HG03039 (cell line): ENCODE measurements around the gene PEPD.

ENCODE experiments used
- ATAC-seq: cut with Tn5 transposase; IDR thresholded peaks from one replicate; pipeline ENCODE4 v1.9.1; 2021; ENCODE audit warnings: mild to moderate bottlenecking, moderate library complexity; ENCODE audit not compliant: unreplicated experiment

Gene PEPD

GRCh38 chr19:33461256-33462111 is 60.1 kb downstream of the PEPD start:
- no peak for ATAC-seq

GRCh38 chr19:33460221-33460908 is 61.2 kb downstream of the PEPD start:
- ATAC-seq = no peak

GRCh38 chr19:33459222-33460090 is 62.1 kb downstream of the PEPD start:
- ATAC-seq = no peak

- no peak for ATAC-seq
Observed at GRCh38 chr19:33458807-33459206, 62.8 kb downstream of the PEPD start.

GRCh38 chr19:33458171-33458633 is 63.4 kb downstream of the PEPD start:
- ATAC-seq = no peak

- ATAC-seq = no peak
Observed at GRCh38 chr19:33456845-33457220, 64.8 kb downstream of the PEPD start.

- no peak for ATAC-seq
Observed at GRCh38 chr19:33456076-33456844, 65.3 kb downstream of the PEPD start.

- no peak for ATAC-seq
Observed at GRCh38 chr19:33453265-33453664, 68.3 kb downstream of the PEPD start.

- no peak for ATAC-seq
Observed at GRCh38 chr19:33450689-33451088, 70.9 kb downstream of the PEPD start.

GRCh38 chr19:33449799-33450198 is 71.8 kb downstream of the PEPD start:
- ATAC-seq = no peak

GRCh38 chr19:33448159-33448516 is 73.5 kb downstream of the PEPD start:
- no peak for ATAC-seq

GRCh38 chr19:33447336-33448158 is 74.0 kb downstream of the PEPD start:
- no peak for ATAC-seq

GRCh38 chr19:33446330-33447293 is 75.0 kb downstream of the PEPD start:
- ATAC-seq = no peak

- ATAC-seq = no peak
Observed at GRCh38 chr19:33445442-33446329, 75.9 kb downstream of the PEPD start.

- no peak for ATAC-seq
Observed at GRCh38 chr19:33444562-33445441, 76.8 kb downstream of the PEPD start.
